Measurements from ENCODE around the gene GALNT13.

Gene GALNT13

DNA sequence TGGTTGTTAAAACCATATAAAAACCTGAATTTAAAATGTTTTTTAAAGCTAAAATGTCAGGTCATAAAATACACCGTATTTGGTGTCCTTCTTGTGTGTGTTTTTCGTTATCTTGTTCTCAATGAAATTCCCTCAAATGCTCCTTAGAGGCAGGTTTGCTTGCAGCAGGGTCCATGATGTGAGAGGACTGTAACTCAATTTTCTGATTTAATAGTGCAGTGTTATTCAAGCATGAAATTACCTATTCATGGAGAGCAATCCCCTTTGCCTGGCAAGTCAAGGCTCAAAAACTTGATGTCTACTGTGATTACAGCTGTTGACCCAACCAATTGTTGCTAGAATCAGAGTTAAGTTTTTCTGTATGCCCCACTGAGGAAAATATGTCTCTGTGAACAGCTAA lies 318.2 kb downstream of the GALNT13 start:
- no peak for DNase-seq
- TF ChIP-seq GATA1 (IDR thresholded peaks at IDR 0.05; ENCODE audit: low read depth, low read length) (no peak), POLR2A (IDR thresholded peaks at IDR 0.05; ENCODE audit: low read length) (no peak)

- no peak for DNase-seq
- TF ChIP-seq GATA1 (IDR thresholded peaks at IDR 0.05; ENCODE audit: low read depth, low read length): no peak
- TF ChIP-seq POLR2A (IDR thresholded peaks at IDR 0.05; ENCODE audit: low read length): no peak
Measured at GRCh38 chr2:154193246-154193645, 321.5 kb downstream of the GALNT13 start.

GRCh38 chr2:154194909-154195643 lies 323.4 kb downstream of the GALNT13 start:
- no peak for TF ChIP-seq GATA1 (IDR thresholded peaks at IDR 0.05; ENCODE audit: low read depth, low read length)
- no peak for TF ChIP-seq POLR2A (IDR thresholded peaks at IDR 0.05; ENCODE audit: low read length)
- DNase-seq: no peak

DNA sequence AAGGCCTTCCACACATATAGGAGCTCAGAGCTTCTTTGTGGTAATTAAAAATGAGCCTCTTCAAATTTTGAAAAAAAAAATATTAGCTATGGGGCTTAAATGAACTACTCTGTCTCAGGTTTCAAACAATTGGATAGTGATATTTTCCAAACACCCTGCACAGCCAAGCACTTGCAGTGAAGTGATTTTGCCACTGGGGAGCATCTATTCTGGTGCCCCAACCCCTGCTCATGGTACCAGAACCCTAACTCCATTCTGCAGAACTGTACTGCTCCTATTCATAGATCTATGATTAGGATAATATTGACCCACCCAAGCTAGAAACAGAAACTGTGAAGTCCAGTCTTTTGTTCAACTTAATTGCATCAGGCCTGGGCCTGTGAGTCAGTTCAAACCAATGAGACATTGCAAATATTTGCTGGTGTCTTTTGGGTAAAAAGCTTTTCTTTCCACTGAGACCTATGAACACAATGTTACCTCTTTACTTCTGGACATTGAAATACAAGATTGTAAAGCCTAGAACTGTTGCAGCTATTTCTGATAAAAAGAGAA lies 324.0 kb downstream of the GALNT13 start:
- no peak for DNase-seq
- TF ChIP-seq GATA1 (IDR thresholded peaks at IDR 0.05; ENCODE audit: low read depth, low read length): no peak
- TF ChIP-seq POLR2A (IDR thresholded peaks at IDR 0.05; ENCODE audit: low read length): no peak

- DNase-seq: no peak
- no peak for TF ChIP-seq POLR2A (IDR thresholded peaks at IDR 0.05; ENCODE audit: low read length)
- TF ChIP-seq GATA1 (IDR thresholded peaks at IDR 0.05; ENCODE audit: low read depth, low read length): no peak
Measured at GRCh38 chr2:154198866-154199265, 327.1 kb downstream of the GALNT13 start.

DNA sequence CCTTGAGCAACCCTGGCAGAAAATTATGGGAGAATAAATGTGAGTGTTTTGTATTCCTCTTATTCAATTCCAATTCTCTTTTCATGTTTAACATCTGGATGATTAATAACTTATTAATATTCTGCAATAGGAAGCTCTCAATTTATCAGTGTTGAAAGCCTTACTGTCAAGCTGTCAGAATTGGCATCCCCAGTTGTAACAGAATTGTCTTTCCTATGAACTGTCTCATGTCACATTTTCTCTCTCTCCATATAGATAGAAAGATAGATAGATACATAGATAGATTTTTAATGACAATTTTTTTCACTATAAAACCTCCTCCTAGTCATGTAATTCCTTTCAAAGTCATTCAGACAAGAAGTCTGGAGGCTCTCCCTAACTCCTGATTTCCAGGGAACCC lies 331.5 kb downstream of the GALNT13 start:
- DNase-seq: no peak
- TF ChIP-seq POLR2A (IDR thresholded peaks at IDR 0.05; ENCODE audit: low read length) (no peak), GATA1 (IDR thresholded peaks at IDR 0.05; ENCODE audit: low read depth, low read length) (no peak)

DNA sequence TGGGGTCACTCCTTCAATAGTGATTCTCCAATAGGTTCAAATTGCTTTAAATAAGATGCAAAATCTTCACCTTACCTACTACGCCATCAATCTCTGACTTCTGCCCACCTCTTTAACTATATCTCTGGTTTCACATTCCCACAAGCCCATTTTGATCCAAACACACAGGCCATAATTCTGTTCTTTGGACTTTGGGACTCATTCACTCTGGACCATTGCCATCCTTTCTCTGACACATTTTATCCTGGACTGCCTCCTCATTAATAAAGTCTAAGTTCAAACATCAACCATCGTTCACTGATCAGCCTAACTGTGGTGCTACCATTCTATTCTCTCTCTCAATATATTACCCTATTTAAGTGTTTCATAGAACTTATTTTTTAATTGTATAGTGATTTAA lies 332.2 kb downstream of the GALNT13 start:
- no peak for DNase-seq
- no peak for TF ChIP-seq GATA1 (IDR thresholded peaks at IDR 0.05; ENCODE audit: low read depth, low read length)
- no peak for TF ChIP-seq POLR2A (IDR thresholded peaks at IDR 0.05; ENCODE audit: low read length)

DNA sequence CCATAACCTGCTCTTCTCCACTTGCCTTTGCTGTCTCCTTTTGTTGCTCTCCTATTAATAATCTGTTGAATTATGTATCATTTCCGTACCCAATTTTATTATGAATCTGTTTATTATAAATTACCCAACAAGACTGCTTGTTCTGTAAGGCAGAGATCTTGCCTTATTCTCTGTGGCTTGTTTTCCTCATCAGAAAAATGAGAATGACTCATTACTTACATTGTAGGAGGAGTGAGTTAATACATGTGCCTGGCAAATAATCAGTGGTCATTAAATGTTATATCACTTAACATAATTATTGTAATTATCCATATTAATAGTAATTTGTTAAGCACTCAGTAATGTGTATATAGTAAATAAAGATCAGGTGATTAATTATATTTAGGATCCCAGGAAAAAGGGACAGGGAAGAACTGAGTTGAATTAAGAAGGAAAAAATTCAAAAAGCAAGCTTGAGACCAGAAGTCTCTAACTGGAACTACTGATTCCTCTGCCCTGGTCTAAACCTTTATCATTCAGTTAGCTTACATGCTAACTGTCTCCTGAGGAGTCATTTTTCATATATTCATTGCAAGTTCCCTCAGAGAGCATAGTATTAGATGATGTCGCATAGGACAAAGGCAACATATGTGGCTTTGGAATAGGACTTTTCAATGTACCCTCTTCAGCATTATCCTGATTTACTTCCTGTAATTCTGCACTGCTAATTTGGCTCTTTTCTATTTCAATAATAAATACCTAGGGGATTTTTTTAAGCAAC lies 335.7 kb downstream of the GALNT13 start:
- TF ChIP-seq POLR2A (IDR thresholded peaks at IDR 0.05; ENCODE audit: low read length) (no peak), GATA1 (IDR thresholded peaks at IDR 0.05; ENCODE audit: low read depth, low read length) (no peak)
- DNase-seq: no peak

- DNase-seq: no peak
- TF ChIP-seq POLR2A (IDR thresholded peaks at IDR 0.05; ENCODE audit: low read length) (no peak), GATA1 (IDR thresholded peaks at IDR 0.05; ENCODE audit: low read depth, low read length) (no peak)
Measured at GRCh38 chr2:154223726-154224125, 352.0 kb downstream of the GALNT13 start.

GRCh38 chr2:154226931-154227330 lies 355.2 kb downstream of the GALNT13 start:
- TF ChIP-seq GATA1 (IDR thresholded peaks at IDR 0.05; ENCODE audit: low read depth, low read length) (no peak), POLR2A (IDR thresholded peaks at IDR 0.05; ENCODE audit: low read length) (no peak)
- no peak for DNase-seq

GRCh38 chr2:154228566-154229280 lies 357.0 kb downstream of the GALNT13 start:
- no peak for DNase-seq
- TF ChIP-seq GATA1 (IDR thresholded peaks at IDR 0.05; ENCODE audit: low read depth, low read length): no peak
- TF ChIP-seq POLR2A (IDR thresholded peaks at IDR 0.05; ENCODE audit: low read length): no peak

DNA sequence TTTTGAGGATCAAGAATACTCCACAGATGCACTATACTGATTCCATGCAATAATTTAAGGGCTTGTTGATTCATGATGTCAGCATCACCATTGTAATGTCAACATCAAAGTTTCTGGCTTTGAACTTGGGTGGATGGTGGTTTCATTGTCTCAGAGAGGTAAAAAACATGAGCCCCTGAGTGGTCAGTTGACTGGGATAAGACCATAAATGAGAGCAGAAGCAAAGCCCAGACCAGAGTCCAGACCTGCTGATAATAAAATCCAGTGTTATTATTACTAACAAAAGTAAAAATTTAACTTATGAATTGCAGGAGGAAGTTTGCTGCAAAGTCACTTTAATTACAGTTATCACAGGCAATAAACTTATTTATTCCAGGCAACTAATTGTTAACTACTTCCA lies 358.2 kb downstream of the GALNT13 start:
- TF ChIP-seq GATA1 (IDR thresholded peaks at IDR 0.05; ENCODE audit: low read depth, low read length) (no peak), POLR2A (IDR thresholded peaks at IDR 0.05; ENCODE audit: low read length) (no peak)
- no peak for DNase-seq

DNA sequence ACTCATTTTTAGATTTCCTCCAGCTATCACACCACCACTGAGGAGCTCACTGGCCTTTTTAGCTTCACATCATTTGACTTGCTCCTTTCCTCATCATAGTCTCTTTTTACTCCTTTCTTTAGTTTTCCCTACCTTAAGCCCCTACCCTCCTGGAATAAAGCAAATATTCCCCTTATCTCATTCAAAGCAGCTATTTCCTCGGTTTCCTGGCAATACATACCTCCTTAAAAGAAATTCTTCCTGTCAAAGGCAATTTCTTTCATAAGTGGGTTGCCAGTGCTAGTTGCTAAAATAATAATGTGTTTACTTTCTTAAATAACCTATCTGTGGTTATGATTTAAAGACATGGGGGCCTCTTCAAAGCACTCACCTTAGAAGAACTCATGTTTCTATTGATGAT lies 359.3 kb downstream of the GALNT13 start:
- TF ChIP-seq POLR2A (IDR thresholded peaks at IDR 0.05; ENCODE audit: low read length) (no peak), GATA1 (IDR thresholded peaks at IDR 0.05; ENCODE audit: low read depth, low read length) (no peak)

GRCh38 chr2:154233231-154233630 lies 361.5 kb downstream of the GALNT13 start:
- no peak for DNase-seq

More for the DNA sequence above, 359.3 kb downstream of the GALNT13 start:
- DNase-seq: no peak

More at GRCh38 chr2:154233231-154233630, 361.5 kb downstream of the GALNT13 start:
- TF ChIP-seq POLR2A (IDR thresholded peaks at IDR 0.05; ENCODE audit: low read length): no peak
- TF ChIP-seq GATA1 (IDR thresholded peaks at IDR 0.05; ENCODE audit: low read depth, low read length): no peak
